Dermis microvascular lymphatic vessel endothelial cell (primary cell): ENCODE data around the gene TXNRD3. TPM values are rescaled to one million over a fixed set of nuclear protein-coding genes. Genes with fewer than 3 reads are reported as not detected.
A peak's percentile ranks its signal among the peaks of the same experiment; 100 is the strongest.

Source experiments
- DNase-seq, 2 donors: peaks; one replicate each; pipeline versions ENCODE4 v3.0.0 to v3.0.0-alpha.2; 2010; ENCODE audit warnings: low read depth in 2 of 2
- total RNA-seq: library from RNA; depleted of rRNA; stranded (reverse); fragments of >200 nt; gene quantifications from 2 replicates; pipeline ENCODE4 v1.2.1, GENCODE V29; 2014

TXNRD3 gene
- 8.6 and 9.9 TPM in 2 replicates for total RNA-seq

DNA sequence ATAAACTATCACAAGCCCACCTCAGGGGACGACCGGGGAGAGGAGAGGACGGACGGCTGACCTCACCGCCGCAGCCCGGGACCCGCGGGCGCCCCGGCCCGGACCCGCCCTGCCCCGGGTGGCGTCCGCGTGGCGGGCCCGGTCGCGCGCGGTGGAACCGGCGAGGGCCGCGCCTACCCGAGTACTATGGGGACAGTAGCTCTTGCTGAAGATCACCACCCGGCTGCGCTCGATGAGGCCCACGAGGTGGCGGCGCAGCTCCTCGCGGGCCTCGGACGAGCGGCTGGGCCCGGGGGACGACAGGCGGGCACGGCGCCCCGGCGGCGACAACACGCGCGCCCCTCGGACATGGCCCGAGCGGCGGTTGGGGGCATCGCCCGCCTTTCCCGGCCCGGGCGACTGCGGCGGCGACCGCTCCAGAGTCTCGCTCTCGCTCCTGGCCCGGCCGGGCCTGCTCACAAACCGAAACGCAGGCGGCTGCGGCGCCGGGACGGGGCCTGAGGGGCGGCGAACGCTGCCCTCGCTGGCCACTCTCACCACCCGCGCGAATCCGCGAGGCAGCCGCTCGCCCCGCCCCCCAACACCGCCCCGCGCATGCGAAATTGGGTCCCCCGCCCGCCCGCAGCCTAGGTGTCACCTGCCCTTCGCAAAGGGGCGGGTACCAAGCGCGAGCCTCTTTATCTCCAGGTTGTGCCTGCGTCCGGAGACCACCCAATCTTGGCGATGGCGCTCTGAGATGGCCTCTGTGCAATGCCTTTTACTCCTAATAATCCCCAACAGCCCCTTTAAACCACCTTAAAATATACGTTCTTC is at the start of gene TXNRD3:
Gene TXNRD3 (minus strand): TSS at position 554 of the 813 bp plus-strand sequence.
- DNase-seq = peak; percentile 33 to 73

DNA sequence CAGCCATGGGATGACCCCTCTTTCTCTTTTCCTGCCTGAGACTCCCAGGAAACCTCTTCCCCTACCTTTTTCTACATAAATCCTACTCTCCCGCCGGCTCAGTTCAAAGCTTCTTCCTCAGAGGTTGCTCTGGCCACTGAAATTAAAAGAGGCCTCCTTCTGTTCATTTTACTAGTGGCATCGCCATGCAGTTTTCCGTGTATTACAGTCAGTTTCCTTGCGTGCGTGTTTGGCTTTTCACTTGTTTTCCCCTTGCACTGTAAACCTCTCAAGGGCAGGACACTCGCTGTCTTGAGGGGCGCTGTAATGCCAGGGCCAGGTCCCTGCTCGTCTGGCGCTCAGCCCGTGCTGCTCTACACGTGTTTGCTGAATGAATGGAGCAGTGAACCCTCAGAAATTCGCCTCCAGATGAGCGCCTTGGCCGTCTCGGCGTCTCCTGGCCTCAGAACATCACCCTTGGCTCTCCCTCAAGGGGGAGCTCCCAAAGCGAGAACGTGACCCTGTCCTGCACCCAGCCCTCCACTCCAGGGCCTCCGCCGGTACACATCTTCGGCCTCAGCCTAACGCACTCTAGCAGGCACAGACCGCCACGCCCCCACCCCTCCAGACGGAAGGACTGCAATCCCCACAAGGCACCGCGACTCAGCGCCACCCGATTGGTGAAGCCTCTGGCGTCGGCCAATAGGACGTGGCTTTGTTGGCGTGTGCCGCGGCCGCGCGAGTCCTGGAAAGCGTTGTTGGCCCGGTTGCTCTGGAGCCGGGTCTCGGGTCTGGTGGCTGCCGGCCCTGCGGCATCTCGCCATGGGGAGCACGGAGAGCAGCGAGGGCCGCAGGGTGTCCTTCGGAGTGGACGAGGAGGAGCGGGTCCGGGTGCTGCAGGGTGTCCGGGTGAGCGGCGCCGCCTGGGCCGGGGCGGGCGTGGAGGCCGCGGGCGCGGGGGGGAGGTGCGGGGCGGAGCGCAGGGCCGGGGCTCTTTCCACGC is 48.9 kb upstream of the TXNRD3 start, which contains the start of gene CHCHD6:
Gene CHCHD6 (plus strand): TSS at position 729 of the 982 bp plus-strand sequence. CDS start 73 bp downstream, at position 802.
- DNase-seq = peak; percentile 87 to 96

DNA sequence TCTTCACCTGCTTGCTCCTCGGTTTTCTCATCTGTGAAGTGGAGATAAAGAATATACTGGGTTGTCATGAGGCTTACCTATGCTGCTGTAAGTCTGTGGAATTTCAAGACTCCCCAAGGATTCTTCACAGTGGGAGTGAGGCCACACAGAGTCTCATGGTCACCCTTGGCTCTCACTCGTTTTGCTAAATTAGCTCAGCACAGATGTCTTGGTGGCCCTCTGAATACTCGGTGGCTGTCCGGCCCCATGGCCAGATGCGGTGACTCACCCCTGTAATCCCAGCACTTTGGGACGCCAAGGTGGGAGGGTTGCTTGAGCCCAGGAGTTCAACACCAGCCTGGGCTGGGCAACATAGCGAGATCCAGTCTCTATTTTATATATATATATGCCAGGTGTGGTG is 44.1 kb upstream of the TXNRD3 start:
- no peak for DNase-seq

DNA sequence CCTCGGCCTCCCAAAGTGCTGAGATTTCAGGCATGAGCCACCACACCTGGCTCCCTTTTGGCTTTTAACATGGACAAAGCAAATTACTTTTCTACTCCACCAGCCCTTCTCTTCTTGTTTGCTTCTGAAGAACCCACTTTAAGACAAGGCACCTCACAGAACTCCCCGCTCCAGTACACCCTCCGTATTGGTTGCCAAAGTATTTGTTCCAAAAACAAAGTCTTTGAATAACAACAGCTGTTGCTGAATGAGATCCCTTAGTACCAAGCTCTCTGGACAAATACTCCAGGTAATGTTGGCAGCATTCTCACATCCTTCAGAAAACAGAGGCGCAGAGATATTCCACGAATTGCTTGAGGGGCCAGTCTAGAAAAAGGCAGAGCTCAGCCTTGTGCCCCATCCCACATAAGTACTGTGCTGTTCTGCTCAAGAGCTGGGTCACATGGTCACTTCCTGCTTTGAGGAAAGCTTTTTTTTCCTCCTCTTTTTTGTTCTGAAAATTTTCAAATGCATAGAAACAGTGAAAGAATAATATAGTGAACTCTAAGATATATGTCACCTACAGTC is 41.9 kb upstream of the TXNRD3 start:
- no peak for DNase-seq

DNA sequence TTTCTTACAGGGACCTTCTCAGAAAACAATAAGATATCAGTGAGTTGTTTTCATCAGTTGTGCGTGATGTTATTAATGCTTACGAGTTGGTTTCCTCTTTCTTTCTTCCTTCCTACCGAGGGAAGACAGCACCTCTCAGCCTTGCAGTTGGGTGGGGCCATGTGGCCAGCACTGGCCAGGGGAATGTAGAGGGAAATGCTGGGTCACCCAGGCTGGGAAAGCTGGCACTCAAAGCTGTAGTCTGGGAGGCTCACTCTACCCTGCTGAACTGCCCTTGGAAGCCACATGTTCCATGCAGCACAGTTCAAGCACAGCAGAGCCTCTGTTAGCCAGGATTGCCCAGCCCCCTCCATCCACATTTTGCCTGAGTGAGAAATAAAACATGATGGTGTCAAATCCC is 39.0 kb upstream of the TXNRD3 start:
- DNase-seq = no peak

DNA sequence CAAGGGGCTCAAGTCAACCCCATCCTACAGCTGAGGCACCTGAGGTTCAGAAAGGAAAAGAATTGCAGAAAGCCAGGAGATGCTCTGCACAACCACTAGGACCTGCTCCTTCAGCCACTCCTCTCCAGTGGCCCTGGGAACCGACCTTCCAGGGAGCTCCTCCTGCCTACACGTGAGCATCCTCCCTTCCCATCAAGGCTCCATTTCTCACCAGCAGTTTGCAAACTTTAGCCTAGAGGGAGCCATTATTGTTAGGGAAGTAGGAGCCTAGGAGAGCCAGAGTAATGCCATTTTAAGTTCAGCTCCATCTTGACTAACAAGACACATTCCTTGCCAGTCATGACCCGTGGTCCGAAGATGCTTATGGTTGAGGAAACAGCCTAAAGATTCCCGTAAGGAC is 37.9 kb upstream of the TXNRD3 start:
- no peak for DNase-seq

DNA sequence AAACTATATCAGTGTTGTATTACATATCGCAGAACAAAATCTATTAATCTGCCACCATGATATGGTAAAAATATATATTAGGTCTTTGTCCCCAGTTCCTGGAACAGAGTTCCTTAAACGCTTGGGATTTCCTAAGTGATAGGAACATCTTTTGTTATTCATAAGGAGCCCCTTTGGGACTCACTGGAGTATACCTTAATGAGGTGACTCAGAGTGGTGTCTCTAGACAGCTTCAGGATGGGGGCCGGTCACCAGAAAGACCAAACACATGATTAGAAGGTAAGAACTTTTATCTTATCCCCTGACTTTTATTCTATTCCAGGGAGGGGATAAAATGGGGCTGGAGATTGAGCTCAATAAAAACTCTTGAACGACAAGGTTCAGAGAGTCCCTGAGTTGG is 36.8 kb upstream of the TXNRD3 start:
- DNase-seq = no peak

DNA sequence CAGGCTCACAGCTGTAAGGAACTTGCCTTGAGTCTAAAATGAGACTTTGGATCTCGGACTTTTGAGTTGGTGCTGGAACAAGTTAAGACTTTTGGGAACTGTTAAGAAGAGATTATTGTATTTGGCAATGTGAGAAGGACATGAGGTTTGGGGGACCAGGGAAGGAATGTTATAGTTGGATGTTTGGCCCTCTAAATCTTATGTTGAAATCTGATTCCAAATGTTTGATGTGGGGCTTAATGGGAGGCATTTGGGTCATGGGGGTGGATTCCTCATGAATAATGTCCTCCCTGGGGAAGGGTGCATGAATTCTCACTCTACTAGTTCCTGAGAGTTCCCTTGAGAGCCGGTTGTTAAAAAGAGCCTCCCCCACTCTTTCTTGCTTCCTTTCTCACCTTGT is 30.6 kb upstream of the TXNRD3 start:
- DNase-seq = no peak

DNA sequence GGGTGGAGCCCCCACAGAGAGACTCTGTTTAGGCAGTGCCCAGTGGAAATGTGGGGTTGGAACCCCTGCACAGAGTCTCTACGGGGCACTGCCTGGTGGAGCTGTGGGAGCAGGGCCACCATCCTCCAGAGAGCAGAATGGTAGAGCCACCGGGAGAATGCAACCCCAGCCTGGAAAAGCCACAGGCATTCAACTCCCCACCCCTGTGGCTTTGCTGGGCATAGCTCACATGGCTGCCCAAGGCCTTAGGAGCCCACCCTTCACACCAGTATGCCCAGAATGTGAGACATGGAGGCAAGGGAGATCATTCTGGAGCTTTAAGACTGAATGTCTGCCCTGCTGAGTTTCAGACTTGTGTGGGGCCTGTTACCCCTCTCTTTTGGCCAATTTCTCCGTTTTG is 30.1 kb upstream of the TXNRD3 start:
- DNase-seq = no peak

DNA sequence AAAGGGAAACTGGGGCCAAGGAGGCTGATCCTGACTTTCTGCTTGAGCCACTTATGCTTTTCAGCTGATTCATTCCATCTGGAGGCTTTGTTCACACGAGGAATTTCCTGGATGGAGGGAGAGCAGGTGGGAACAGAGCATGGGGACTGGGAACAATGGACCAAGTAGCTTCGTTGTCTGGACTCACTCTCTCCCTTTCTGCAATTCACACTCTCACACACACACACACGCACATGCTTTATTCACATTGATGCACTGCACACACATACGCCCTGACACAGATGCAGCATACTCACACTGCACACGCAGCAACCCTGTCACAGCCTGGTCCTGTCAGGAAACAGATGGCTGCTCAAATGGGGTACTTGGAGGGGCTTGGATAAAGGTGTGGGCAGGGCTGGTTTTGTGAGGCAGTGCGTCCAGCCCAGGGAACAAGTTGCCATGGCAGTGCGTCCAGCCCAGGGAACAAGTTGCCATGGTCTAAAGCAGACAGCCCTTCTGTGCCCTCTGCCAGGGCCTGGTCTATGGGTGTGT is 29.4 kb upstream of the TXNRD3 start:
- no peak for DNase-seq

DNA sequence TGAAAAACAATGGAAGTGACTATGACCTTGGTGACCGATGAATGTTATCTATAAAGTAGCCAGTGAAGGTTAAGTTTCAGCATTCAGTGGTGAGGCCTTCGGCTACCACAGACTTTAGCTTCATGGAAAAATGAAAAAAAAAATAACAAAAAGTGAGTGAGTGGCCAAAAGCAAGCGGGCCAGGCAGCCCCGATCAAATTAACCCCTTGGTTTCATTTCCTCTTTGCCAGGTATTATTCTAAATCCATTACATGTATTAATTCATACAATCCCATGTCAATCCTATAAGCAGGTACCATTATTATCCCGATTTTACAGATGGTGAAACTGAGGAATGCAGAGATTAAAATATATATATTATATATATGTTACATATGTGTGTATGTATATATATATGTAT is 28.1 kb upstream of the TXNRD3 start:
- DNase-seq = no peak

DNA sequence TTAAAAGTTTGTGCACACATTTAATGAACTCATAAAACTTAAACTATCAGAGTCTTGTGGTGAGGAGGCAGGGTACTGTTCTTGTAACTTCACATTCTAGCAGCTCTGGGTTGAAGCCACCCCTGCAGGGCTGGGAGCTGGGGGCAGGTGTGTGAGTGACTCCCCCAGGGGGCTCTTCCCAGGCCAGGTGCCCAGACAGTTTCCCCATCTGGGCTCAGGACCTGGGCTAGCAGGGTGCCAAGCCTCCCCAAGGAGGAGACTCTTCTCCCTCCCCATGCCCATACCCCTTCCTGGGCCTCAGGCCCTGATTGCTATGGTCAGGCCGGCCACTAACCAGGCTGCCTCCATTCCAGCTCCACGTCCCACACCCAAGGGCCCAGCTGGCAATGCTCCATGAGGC is 27.1 kb upstream of the TXNRD3 start:
- DNase-seq = no peak

DNA sequence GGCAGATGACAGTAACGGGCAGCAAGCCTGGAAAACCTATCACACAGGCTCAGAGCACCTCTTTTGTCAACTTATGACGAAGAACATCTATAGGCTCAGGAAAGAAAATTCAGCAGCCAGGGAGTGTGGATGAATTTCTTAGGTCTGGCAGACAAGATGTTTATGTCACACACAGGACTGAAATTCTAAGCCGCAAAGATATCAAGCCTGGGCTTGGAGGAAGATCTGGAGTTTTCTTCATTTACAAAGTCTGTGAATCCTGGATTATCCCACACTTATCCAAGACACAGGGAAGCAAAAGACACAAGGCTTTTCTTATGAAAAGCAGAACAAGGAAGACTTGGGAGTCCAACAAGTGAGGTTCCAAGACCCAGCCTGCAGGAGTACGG is 25.7 kb upstream of the TXNRD3 start:
- DNase-seq = no peak

DNA sequence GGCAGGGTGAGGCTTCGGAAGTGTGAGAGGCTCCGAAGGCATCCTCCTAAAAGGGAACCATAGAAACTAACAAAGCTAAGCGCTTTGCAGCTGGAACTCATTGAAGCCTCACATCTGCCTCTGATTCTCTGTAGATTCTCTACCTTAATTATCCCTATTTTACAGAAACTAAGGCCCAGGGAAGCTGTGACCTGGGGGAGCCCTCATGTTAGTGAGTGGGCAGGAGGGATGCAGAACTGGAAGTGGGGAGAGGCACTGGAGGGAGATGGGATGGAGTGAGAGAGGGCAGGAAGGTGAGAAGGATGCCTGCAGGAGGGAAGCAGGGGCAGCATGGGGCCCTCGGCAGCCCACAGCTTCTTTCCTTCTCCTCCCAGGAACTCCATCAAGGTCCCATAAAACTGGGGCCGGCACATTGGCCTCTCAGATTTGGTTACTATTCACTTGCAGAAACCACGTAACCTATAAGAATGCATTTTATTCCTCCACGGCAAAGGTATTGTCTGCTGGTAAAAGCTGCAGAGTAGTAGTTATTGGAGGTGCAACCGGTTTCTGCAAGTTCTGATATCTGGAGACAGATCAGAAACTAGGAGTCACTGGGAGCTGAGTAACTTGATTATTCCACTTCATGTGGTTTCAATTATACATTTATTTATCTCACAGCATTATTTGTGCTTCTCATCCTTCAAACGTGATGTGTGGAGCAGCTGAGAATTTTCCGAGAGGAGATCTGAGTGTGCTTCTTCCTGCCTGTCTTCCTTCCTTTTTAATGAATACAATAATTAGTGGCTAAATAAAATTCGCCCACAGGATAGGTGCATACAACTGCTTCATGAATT is 25.1 kb upstream of the TXNRD3 start:
- no peak for DNase-seq

DNA sequence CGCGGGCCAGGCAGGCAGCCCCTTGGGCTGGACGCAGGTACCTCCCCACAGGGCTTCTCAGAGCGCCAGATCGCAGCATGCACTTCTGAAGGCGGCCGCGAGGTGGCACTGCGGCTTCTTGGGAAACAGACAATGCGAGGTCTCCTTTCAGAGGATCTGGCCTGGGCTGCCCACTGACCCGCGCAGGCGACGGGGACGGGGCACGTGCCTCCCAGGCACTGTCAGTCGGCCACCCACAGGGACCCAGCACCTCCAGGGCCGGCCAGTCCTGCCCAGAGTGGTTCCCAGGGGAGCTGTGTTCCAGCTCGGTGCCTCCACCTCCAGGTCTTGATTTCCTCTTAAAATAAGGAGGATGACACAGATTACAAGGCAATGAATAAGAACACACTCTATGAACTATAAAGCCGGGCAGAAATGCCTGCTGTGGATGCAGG is 24.4 kb upstream of the TXNRD3 start:
- DNase-seq = peak; percentile 39 to 73

DNA sequence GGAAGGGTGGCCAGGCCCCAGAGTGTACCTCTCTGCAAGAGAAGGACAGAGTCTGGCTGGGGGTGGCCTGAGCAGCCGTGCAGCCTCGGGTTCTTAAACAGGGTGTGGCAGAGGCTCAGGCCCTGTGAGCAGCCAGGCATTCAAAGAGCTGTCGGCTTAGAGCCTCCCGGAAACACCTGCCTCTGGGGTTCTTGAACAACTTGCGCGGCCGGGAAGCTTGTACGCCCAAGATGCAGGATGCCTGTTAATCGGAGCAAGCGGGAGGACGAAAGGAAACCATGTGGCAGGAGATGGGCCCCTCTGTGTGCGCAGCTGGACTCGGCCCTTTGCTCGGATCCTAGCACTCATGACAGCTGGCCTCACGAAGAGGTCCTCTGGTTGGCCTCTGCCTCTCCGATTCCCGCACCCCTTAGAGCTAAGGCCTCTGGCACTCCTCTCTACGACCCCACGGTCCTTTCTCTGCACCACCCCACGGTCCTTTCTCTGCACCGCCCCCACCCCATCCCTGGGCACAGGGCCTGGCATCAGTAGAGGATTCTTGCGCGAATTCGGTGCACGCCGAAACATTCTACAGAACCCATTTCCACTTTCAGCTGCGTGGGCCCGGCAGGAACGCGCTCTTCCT is 23.9 kb upstream of the TXNRD3 start:
- no peak for DNase-seq

DNA sequence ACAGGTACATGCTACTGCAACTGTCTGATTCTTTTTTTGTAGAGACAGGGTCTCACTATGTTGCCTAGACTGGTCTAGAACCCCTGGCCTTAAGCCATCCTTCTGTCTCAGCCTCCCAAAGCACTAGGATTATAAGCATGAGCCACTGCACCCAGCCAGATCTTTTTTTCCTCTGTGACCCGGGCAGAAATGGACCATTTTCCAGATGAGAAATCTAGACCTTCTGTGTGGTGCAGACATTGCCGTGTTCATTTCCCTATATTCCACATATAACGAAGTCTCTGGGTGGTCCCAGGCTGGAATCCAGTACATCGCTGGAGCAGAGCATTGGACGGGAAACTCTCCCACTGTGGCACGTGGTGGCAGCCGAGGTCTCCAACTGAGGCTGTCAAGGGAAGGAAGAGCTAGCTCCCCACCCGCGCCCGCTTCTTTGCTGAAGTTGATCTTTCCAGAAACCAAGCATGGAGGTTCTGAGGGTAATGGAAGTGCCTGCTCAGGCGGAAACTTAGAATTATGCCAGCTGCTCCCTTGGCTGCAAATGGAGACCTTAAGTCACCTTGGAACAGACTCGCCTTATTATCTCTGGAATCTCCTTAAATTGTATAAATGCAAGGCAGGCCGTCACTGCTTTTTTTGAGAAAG is 23.1 kb upstream of the TXNRD3 start:
- DNase-seq = no peak

DNA sequence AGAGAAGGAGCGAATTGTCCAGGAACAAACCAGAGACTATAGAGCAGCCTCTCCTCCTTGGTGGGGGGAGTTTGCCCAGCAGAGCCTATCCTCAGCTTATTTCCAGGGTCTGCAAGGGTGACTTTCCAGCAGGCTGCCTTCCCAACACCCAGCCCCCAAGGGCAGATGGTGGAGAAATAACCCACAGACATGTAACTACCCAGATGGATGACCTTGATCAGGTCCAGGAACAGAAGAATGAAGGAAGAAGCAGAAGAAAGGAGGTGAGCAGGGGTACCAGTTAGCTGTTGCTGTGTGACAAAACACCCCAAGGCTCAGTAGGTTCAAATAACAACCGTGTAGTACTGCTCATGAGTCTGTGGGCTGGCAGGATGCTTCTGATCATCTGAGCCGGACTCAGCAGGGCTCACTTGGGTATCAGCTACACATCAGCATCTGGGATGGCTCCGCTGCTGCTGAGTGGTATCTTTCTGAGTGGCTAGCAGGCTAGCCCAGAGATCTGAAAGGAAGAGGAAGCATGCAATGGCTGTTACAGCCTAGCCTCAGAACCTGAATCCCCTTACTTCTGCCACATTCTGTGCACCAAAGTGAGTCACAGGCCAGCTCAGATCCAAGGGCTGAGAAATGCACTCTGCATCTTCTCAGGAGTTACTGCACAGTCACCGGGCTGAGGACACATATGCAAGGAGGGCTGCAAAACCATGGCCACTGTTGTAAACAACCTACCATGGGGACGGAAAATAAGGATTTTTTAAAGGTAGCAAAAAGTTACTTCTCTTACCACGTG is 22.2 kb upstream of the TXNRD3 start:
- no peak for DNase-seq

DNA sequence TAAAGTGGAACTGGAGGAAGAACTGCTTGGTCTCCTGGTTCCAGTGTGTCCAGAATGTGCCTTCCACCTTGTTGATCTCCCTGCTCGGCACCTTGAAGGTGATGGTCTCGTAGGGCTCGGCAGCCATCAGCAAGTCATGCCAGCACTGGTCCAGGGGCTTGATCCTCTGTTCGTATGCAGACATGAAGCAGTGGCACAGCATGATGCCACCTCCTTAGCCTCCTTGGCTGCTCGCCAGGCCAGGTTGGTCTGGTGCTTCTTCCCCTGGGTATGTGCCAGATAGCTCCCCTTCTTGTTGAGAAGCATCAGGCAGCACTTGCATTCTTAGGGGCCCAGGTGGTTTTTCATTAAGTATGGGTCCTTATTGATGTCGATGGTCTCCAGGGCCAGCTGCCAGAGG is 17.8 kb upstream of the TXNRD3 start:
- DNase-seq = no peak
